SH-SY5Y (cell line): Measurements from ENCODE around the gene HPS4.

ENCODE experiments used
- GATA2 ChIP-seq: IDR thresholded peaks from 2 replicates; pipeline ENCODE4 v1.6.1; 2011; ENCODE audit warnings: mild to moderate bottlenecking, low read depth, low read length
- GATA3 ChIP-seq: IDR thresholded peaks from 2 replicates; pipeline ENCODE4 v1.6.1; 2011; ENCODE audit warnings: low read depth, mild to moderate bottlenecking, low read length, moderate library complexity

GRCh38 chr22:26508148-26508547 is 24.6 kb upstream of the HPS4 start:
- TF ChIP-seq GATA2 (no peak), GATA3 (no peak)
